ENCODE results near the gene MROH9. TPM values are rescaled to one million over a fixed set of nuclear protein-coding genes. Genes with fewer than 3 reads are reported as not detected.

MROH9 gene
- total and polyA plus RNA-seq, 2 of the 8 experiments (the other 6 are each of a cell fraction or from before 2014, with no cell fraction given) = not detected

DNA sequence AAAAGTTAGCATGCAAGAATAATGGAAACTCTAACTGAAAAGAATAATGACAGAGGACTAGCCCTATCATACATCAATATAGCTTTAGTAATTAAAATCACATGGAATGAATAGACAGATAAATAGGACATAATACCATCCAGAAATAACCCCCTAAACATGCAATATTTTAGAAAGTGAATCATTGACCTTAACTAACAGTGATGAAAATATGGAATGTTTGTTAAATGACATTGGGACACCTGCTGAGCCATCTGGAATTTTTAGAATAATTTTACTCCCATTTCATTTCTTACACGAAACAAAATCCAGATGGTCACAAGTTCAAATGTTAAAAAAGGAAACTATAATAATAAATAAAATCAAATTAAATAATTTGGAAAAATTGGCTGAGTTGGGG, 102.3 kb downstream of the MROH9 start:
- Histone ChIP-seq H3K4me1 (replicated peaks in 1 of 4; ENCODE audit: control insufficient read depth in 3 of 4, insufficient read depth in 4 of 4, low read length in 3 of 4) (peaks cover 2 to 6% (median 5%) of the 10 kb centered on the region in 4 experiments; a peak in 5 of 7 replicates), H3K4me2 (ENCODE audit: insufficient read depth in 1 of 2, low read depth in 2 of 2, low read length in 2 of 2) (no peak overlapping the region), H2BK5ac (ENCODE audit: low read depth, low read length) (no peak overlapping the region), H3K14ac (ENCODE audit: insufficient read length) (no peak overlapping the region), H3K56ac (replicated peaks; ENCODE audit: insufficient read length, low read depth, low read length) (no peak overlapping the region), H4K5ac (ENCODE audit: insufficient read length, low read depth, low read length) (no peak overlapping the region), H4K20me1 (replicated peaks in 1 of 2; ENCODE audit: control insufficient read depth in 1 of 2, insufficient read depth in 2 of 2, low read length in 2 of 2) (no peaks in the 10 kb centered on the region), H3K4ac (replicated peaks; ENCODE audit: insufficient read length, low read depth, low read length) (no peak overlapping the region), H4K8ac (ENCODE audit: extremely low read depth, insufficient read depth, low read length) (no peak overlapping the region), H3K9me3 (ENCODE audit: insufficient read depth in 2 of 2, low read depth in 1 of 2, low read length in 1 of 2) (no peaks in the 10 kb centered on the region), H3K27ac (ENCODE audit: low read depth, low read length) (no peak overlapping the region), H3K9ac (replicated peaks in 1 of 4; ENCODE audit: extremely low read depth in 1 of 4, low read depth in 3 of 4, low read length in 3 of 4) (no peak overlapping the region), H3K4me3 (ENCODE audit: extremely low read depth in 1 of 4, insufficient read depth in 2 of 4, low read depth in 3 of 4, low read length in 4 of 4) (no peak overlapping the region), H3K23ac (ENCODE audit: insufficient read length) (no peak overlapping the region), H3K79me2 (ENCODE audit: control insufficient read depth in 1 of 2, insufficient read depth in 2 of 2, low read length in 2 of 2) (no peaks in the 10 kb centered on the region), H3K36me3 (ENCODE audit: control insufficient read depth in 2 of 4, insufficient read depth in 4 of 4, low read length in 3 of 4) (no peaks in the 10 kb centered on the region), H2AFZ (ENCODE audit: low read length) (no peak overlapping the region), H2BK15ac (ENCODE audit: low read length) (no peak overlapping the region), H3K27me3 (replicated peaks in 1 of 4; ENCODE audit: control insufficient read depth in 3 of 4, extremely low read depth in 1 of 4, insufficient read depth in 3 of 4, low read length in 3 of 4) (no peaks in the 10 kb centered on the region), H2BK12ac (ENCODE audit: low read depth, low read length) (no peak overlapping the region), H3K23me2 (ENCODE audit: low read depth, low read length) (0 out of 2 replicates have a peak, but pooled peaks cover 1% of the 10 kb centered on the region), H3K18ac (ENCODE audit: extremely low read depth, low read length) (no peak overlapping the region), H3K79me1 (ENCODE audit: low read depth, low read length) (no peaks in the 10 kb centered on the region), H2BK20ac (ENCODE audit: low read length) (no peak overlapping the region), H4K91ac (replicated peaks; ENCODE audit: insufficient read length, low read length) (no peak overlapping the region), H2AK5ac (ENCODE audit: low read depth, low read length) (no peak overlapping the region), H2BK120ac (replicated peaks; ENCODE audit: low read depth, low read length) (no peak overlapping the region)
- FAIRE-seq (no peak), DNase-seq (ENCODE audit: low read depth in 1 of 2, low spot score in 2 of 2) (no peak)
- 84% methylated on average over 1 of the region's 1 CpG; no CpG with 5 or more reads in 1 of the 2 experiments for whole genome bisulfite sequencing, 2 experiments (ENCODE audit: extremely low coverage in 1 of 2, insufficient coverage in 1 of 2, insufficient read length in 1 of 2, insufficient replicate concordance in 2 of 2, low coverage in 1 of 2, low lambda C conversion rate in 2 of 2, missing lambda C conversion rate in 1 of 2)
- CTCF ChIA-PET (ENCODE audit: partially characterized antibody) = no interaction called here
- POLR2A ChIA-PET (ENCODE audit: partially characterized antibody) = no interaction called here
- TF ChIP-seq MAFK (IDR thresholded peaks at IDR 0.05; ENCODE audit: low read depth, low read length) (no peak), CREB1 (IDR thresholded peaks at IDR 0.05) (no peak), RFX5 (IDR thresholded peaks at IDR 0.05; ENCODE audit: borderline replicate concordance, low read depth, low read length) (no peak), RNF2 (IDR thresholded peaks at IDR 0.05; ENCODE audit: borderline replicate concordance, low read depth, low read length, missing control alignments, poor library complexity, severe bottlenecking) (no peak), POLR2AphosphoS5 (IDR thresholded peaks at IDR 0.05; ENCODE audit: low read depth, low read length) (no peak), RAD21 (IDR thresholded peaks at IDR 0.05 in 1 of 2, conservative IDR thresholded peaks at IDR 0.05 in 1 of 2; ENCODE audit: low read depth in 2 of 2, low read length in 2 of 2) (no peak), CTBP2 (IDR thresholded peaks at IDR 0.05; ENCODE audit: borderline replicate concordance, insufficient read depth, insufficient read length, low read length) (no peak), RXRA (IDR thresholded peaks at IDR 0.05; ENCODE audit: insufficient read depth, low read depth, low read length) (no peak), TAF7 (optimal IDR thresholded peaks at IDR 0.05; ENCODE audit: borderline replicate concordance, low read depth, low read length) (no peak)
- TF ChIP-seq, protein P1, sequence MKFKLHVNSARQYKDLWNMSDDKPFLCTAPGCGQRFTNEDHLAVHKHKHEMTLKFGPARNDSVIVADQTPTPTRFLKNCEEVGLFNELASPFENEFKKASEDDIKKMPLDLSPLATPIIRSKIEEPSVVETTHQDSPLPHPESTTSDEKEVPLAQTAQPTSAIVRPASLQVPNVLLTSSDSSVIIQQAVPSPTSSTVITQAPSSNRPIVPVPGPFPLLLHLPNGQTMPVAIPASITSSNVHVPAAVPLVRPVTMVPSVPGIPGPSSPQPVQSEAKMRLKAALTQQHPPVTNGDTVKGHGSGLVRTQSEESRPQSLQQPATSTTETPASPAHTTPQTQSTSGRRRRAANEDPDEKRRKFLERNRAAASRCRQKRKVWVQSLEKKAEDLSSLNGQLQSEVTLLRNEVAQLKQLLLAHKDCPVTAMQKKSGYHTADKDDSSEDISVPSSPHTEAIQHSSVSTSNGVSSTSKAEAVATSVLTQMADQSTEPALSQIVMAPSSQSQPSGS (IDR thresholded peaks at IDR 0.05; ENCODE audit: low read length) = no peak
- TF ChIP-seq, protein P2, sequence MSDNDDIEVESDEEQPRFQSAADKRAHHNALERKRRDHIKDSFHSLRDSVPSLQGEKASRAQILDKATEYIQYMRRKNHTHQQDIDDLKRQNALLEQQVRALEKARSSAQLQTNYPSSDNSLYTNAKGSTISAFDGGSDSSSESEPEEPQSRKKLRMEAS (IDR thresholded peaks at IDR 0.05) = no peak
